Measurements from ENCODE around the gene UBE4A. TPM values are rescaled to one million over a fixed set of nuclear protein-coding genes. Genes with fewer than 3 reads are reported as not detected.

UBE4A gene
- total and polyA plus RNA-seq, 2 of the 4 experiments (the other 2 are of a cell fraction), result 15.2 to 69.7 TPM

DNA sequence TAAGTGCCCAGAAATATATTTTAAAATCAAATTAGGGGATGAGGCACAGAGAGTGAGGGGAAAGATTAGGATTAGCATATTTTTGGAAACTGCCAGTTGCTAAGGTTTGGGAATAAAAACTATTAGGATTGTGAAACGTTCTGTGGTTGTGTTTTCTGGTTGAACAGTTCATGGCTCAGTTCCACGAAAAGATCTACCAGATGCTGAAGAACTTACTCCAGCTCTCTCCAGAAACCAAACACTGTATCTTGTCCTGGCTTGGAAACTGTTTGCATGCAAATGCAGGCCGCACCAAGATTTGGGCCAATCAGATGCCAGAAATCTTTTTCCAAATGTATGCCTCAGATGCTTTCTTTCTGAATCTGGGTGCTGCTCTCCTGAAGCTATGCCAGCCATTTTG lies 15.3 kb downstream of the UBE4A start:
- no peak overlapping the region for H3K14ac ChIP-seq (replicated peaks; ENCODE audit: low read depth, low read length)
- H3K9me1 ChIP-seq (ENCODE audit: insufficient read depth, low read length), result no peaks in the 10 kb centered on the region
- no peak overlapping the region for H3K4ac ChIP-seq (ENCODE audit: low read depth, low read length)
- H3K9me3 ChIP-seq (ENCODE audit: control insufficient read depth, insufficient read depth, low read length), result no peaks in the 10 kb centered on the region
- no peak overlapping the region for H3K18ac ChIP-seq (ENCODE audit: low read depth, low read length)
- no peak overlapping the region for H2BK120ac ChIP-seq (ENCODE audit: low read depth, low read length)
- H3K27ac ChIP-seq (ENCODE audit: insufficient read depth, low read length), result no peak overlapping the region
- no peak overlapping the region for H2AFZ ChIP-seq (replicated peaks; ENCODE audit: low read length, poor library complexity)
- no peaks in the 10 kb centered on the region for H3K4me1 ChIP-seq (ENCODE audit: control insufficient read depth, insufficient read depth, low read length)
- dilution Hi-C loops (cut with HindIII; ENCODE audit: low sequenced_read_pairs, unreplicated experiment), result no loop called here
- no peak overlapping the region for H3K56ac ChIP-seq (ENCODE audit: extremely low read depth, insufficient read depth, low read length)
- no peak overlapping the region for H3K9ac ChIP-seq (ENCODE audit: low read depth, low read length)
- TF ChIP-seq BHLHE40 (IDR thresholded peaks at IDR 0.05; ENCODE audit: low read depth, low read length), result no peak
- TF ChIP-seq RCOR1 (IDR thresholded peaks at IDR 0.05; ENCODE audit: insufficient replicate concordance, low read length), result no peak
- no peak for TF ChIP-seq MXI1 (IDR thresholded peaks at IDR 0.05; ENCODE audit: borderline replicate concordance, low read depth, low read length)
- no peak for TF ChIP-seq MAFK (IDR thresholded peaks at IDR 0.05; ENCODE audit: low read depth, low read length)
- TF ChIP-seq SMC3 (IDR thresholded peaks at IDR 0.05; ENCODE audit: low read depth, low read length), result no peak
- TF ChIP-seq RFX5 (IDR thresholded peaks at IDR 0.05; ENCODE audit: low read depth, low read length), result no peak
- no peak for TF ChIP-seq NFE2L2 (IDR thresholded peaks at IDR 0.05; ENCODE audit: low read depth, low read length)
- TF ChIP-seq, protein P1, sequence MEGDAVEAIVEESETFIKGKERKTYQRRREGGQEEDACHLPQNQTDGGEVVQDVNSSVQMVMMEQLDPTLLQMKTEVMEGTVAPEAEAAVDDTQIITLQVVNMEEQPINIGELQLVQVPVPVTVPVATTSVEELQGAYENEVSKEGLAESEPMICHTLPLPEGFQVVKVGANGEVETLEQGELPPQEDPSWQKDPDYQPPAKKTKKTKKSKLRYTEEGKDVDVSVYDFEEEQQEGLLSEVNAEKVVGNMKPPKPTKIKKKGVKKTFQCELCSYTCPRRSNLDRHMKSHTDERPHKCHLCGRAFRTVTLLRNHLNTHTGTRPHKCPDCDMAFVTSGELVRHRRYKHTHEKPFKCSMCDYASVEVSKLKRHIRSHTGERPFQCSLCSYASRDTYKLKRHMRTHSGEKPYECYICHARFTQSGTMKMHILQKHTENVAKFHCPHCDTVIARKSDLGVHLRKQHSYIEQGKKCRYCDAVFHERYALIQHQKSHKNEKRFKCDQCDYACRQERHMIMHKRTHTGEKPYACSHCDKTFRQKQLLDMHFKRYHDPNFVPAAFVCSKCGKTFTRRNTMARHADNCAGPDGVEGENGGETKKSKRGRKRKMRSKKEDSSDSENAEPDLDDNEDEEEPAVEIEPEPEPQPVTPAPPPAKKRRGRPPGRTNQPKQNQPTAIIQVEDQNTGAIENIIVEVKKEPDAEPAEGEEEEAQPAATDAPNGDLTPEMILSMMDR (conservative IDR thresholded peaks at IDR 0.05; ENCODE audit: low read depth, low read length), result no peak
- no peak overlapping the region for H3K4me2 ChIP-seq (ENCODE audit: low read depth, low read length)
- intact Hi-C loops (cut with micrococcal nuclease), result no loop called here
- in situ Hi-C loops (cut with MboI; ENCODE audit: low sequenced_read_pairs), result loop anchor here (25.0 kb wide), 1 partner anchor 1012 kb away; no protein-coding TSS in a partner anchor
- H2BK15ac ChIP-seq (ENCODE audit: low read depth, low read length), result no peak overlapping the region
- no peaks in the 10 kb centered on the region for H4K20me1 ChIP-seq (ENCODE audit: insufficient read depth, low read length)
- H4K8ac ChIP-seq (ENCODE audit: low read depth in 2 of 2, low read length in 2 of 2), result no peak overlapping the region
- no peak overlapping the region for H3K23ac ChIP-seq (ENCODE audit: low read depth, low read length)
- no peak overlapping the region for H4K5ac ChIP-seq (ENCODE audit: low read depth, low read length)
- no peak overlapping the region for H4K91ac ChIP-seq (ENCODE audit: insufficient read depth, low read depth, low read length)
- whole genome bisulfite sequencing, 2 experiments (ENCODE audit: extremely low coverage in 2 of 2, insufficient read length in 1 of 2), result 100% methylated on average over 1 of the region's 3 CpGs; no CpG with 5 or more reads in 1 of the 2 experiments
- no peak overlapping the region for H2BK20ac ChIP-seq (ENCODE audit: low read depth, low read length)
- DNase-seq (no peak), ATAC-seq (ENCODE audit: low read depth) (no peak)
- POLR2A ChIA-PET (ENCODE audit: unreplicated experiment), result no interaction called here
- peaks cover 47% of the 10 kb centered on the region for H3K36me3 ChIP-seq (ENCODE audit: control insufficient read depth, insufficient read depth, low read length)
- H2AK9ac ChIP-seq (replicated peaks; ENCODE audit: low read depth, low read length, poor library complexity), result no peak overlapping the region
- no peak overlapping the region for H3K4me3 ChIP-seq (ENCODE audit: insufficient read depth, low read depth, low read length)
- H2BK5ac ChIP-seq (ENCODE audit: low read depth, low read length, poor library complexity, severe bottlenecking), result no peak overlapping the region
- no peaks in the 10 kb centered on the region for H3K79me1 ChIP-seq (ENCODE audit: low read depth in 1 of 2, low read length in 2 of 2)
- H2AK5ac ChIP-seq (ENCODE audit: low read depth, low read length), result no peak overlapping the region
- CTCF ChIA-PET, result interaction anchor here (0.7 kb wide), 1 partner anchor 23 kb away, joined by 3 read pairs; no protein-coding TSS in a partner anchor
- no TSS peak for BruUV-seq (replicated peaks)
- no peaks in the 10 kb centered on the region for H3K27me3 ChIP-seq (ENCODE audit: control insufficient read depth, insufficient read depth, low read length)
